Esophagus muscularis mucosa (tissue), 4 donors: Measurements from ENCODE around the gene NRXN3.

Experiments used
- CTCF ChIP-seq, 3 experiments: fragments of 200-600 bp in 2 of 3; fragments of 450-650 bp in 1 of 3; sonication (generic) in 2 of 3; IDR thresholded peaks; one replicate each; pipeline ENCODE4 v1.5.1; 2017 to 2019; ENCODE audit warnings: antibody characterized with exemption in 3 of 3, mild to moderate bottlenecking in 2 of 3, moderate library complexity in 1 of 3
- EP300 ChIP-seq: sonication (generic); formaldehyde crosslinking; IDR thresholded peaks from one replicate; pipeline ENCODE4 v1.6.1; 2017; ENCODE audit warnings: antibody characterized with exemption
- POLR2A ChIP-seq: fragments of 450-650 bp; IDR thresholded peaks from one replicate; pipeline ENCODE4 v1.6.1; 2017; ENCODE audit warnings: antibody characterized with exemption, moderate library complexity, mild to moderate bottlenecking, low read depth
- POLR2AphosphoS5 ChIP-seq, 2 donors: sonication (generic); formaldehyde crosslinking; IDR thresholded peaks; one replicate each; pipeline ENCODE4 v1.6.1; 2017; ENCODE audit warnings: antibody characterized with exemption in 2 of 2

DNA sequence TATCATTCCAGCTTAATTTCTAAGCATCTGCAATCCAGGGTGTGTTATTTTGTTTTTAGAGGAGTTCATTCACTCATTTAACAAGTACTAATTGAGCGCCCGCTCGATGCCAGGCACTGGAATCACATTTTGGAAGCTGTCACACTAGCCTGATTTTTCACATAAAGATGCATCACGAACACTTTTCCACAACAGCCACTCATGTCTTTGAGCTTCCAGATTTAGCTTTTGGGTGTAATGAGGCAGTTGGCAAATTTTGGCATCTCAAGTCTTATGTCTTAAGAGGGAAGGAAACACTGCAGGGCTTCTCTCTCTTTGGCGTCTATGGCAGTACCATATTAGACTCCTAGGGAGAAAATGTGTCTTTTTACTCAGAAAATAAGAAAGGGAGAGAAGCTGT is 14.0 kb downstream of the NRXN3 start:
- TF ChIP-seq EP300 (no peak), CTCF (IDR thresholded peaks at IDR 0.05) (no peak), POLR2A (no peak), POLR2AphosphoS5 (IDR thresholded peaks at IDR 0.05) (no peak)
